GM06990 (cell line): ENCODE results near the gene BTNL9.
"Not testable (repeated sequence)": the region's sequence is repeated elsewhere in the genome, so short reads cannot be mapped to it uniquely, and the experiment has no call there.

Source experiments
- DNase-seq: peaks from one replicate; pipeline ENCODE4 v3.0.0-alpha.2; 2011; ENCODE audit not compliant: insufficient read length; ENCODE audit errors: extremely low read depth
- H3K27me3 ChIP-seq: replicated peaks from 2 replicates; pipeline ENCODE4 v1.6.0; 2011; ENCODE audit warnings: low read length; ENCODE audit not compliant: control insufficient read depth, insufficient read depth
- H3K36me3 ChIP-seq: 2 replicates; pipeline ENCODE4 v1.5.1; 2011; ENCODE audit warnings: low read length; ENCODE audit not compliant: control insufficient read depth, insufficient read depth
- H3K4me3 ChIP-seq: replicated peaks from 2 replicates; pipeline ENCODE4 v1.5.1; 2011; ENCODE audit warnings: low read depth, mild to moderate bottlenecking, control low read depth, low read length
- TF ChIP-seq, protein P1 (sequence below): IDR thresholded peaks from 2 replicates; pipeline ENCODE4 v1.5.1; 2011; ENCODE audit warnings: low read length, control low read depth, mild to moderate bottlenecking, inconsistent platforms; ENCODE audit not compliant: insufficient read depth, poor library complexity, severe bottlenecking

Gene BTNL9

GRCh38 chr5:181044662-181045305 is 4.7 kb downstream of the BTNL9 start:
- DNase-seq = no peak
- no peaks in the 10 kb centered on the region for H3K27me3 ChIP-seq
- TF ChIP-seq, protein P1, sequence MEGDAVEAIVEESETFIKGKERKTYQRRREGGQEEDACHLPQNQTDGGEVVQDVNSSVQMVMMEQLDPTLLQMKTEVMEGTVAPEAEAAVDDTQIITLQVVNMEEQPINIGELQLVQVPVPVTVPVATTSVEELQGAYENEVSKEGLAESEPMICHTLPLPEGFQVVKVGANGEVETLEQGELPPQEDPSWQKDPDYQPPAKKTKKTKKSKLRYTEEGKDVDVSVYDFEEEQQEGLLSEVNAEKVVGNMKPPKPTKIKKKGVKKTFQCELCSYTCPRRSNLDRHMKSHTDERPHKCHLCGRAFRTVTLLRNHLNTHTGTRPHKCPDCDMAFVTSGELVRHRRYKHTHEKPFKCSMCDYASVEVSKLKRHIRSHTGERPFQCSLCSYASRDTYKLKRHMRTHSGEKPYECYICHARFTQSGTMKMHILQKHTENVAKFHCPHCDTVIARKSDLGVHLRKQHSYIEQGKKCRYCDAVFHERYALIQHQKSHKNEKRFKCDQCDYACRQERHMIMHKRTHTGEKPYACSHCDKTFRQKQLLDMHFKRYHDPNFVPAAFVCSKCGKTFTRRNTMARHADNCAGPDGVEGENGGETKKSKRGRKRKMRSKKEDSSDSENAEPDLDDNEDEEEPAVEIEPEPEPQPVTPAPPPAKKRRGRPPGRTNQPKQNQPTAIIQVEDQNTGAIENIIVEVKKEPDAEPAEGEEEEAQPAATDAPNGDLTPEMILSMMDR = no peak
- no peaks in the 10 kb centered on the region for H3K36me3 ChIP-seq
- no peak overlapping the region for H3K4me3 ChIP-seq

- H3K36me3 ChIP-seq = no peaks in the 10 kb centered on the region
- no peaks in the 10 kb centered on the region for H3K27me3 ChIP-seq
- TF ChIP-seq, protein P1 = peak; percentile 30
- no peak overlapping the region for H3K4me3 ChIP-seq
- DNase-seq = no peak
Observed at GRCh38 chr5:181045316-181045715, 5.2 kb downstream of the BTNL9 start.

DNA sequence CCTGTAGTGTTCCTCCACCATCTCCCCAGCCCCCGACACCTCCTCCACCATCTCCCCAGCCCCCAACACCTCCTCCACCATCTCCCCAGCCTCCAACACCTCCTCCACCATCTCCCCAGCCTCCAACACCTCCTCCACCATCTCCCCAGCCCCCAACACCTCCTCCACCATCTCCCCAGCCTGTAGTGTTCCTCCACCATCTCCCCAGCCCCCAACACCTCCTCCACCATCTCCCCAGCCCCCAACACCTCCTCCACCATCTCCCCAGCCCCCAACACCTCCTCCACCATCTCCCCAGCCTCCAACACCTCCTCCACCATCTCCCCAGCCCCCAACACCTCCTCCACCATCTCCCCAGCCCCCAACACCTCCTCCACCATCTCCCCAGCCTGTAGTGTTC is 5.8 kb downstream of the BTNL9 start:
- not testable (repeated sequence) for H3K4me3 ChIP-seq, H3K27me3 ChIP-seq, DNase-seq, H3K36me3 ChIP-seq

- no peak for DNase-seq
- TF ChIP-seq, protein P1 = no peak
- Histone ChIP-seq H3K4me3 (no peak overlapping the region), H3K36me3 (no peaks in the 10 kb centered on the region), H3K27me3 (no peaks in the 10 kb centered on the region)
Observed at GRCh38 chr5:181047288-181047687, 7.2 kb downstream of the BTNL9 start.

- no peak for DNase-seq
- TF ChIP-seq, protein P1 = no peak
- H3K4me3 ChIP-seq = no peak overlapping the region
- H3K36me3 ChIP-seq = no peaks in the 10 kb centered on the region
- H3K27me3 ChIP-seq = no peaks in the 10 kb centered on the region
Observed at GRCh38 chr5:181047921-181048320, 7.9 kb downstream of the BTNL9 start.

DNA sequence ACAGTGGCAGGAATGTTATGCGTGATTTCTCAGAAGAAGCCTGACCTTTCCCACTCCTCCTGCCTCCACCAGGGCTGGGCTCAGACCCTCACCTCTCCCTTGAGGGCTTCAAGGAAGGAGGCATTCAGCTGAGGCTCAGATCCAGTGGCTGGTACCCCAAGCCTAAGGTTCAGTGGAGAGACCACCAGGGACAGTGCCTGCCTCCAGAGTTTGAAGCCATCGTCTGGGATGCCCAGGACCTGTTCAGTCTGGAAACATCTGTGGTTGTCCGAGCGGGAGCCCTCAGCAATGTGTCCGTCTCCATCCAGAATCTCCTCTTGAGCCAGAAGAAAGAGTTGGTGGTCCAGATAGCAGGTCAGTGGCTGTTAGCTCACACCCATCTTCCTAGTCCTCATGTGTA is 9.9 kb downstream of the BTNL9 start:
- Histone ChIP-seq H3K27me3 (no peaks in the 10 kb centered on the region), H3K4me3 (no peak overlapping the region), H3K36me3 (no peaks in the 10 kb centered on the region)
- TF ChIP-seq, protein P1 = no peak
- DNase-seq = no peak
